Stimulated activated CD4-positive, alpha-beta T cell treated with anti-CD3 and anti-CD28 coated beads, Interleukin-15, amount 100 ng/mL, for 24 hours (primary cell): Measurements from ENCODE around the gene FYN.
"Not testable (repeated sequence)": the region's sequence is repeated elsewhere in the genome, so short reads cannot be mapped to it uniquely, and the experiment has no call there.

Source experiments
- DNase-seq: peaks from one replicate; pipeline ENCODE4 v3.0.0-alpha.2; 2020

Gene FYN

DNA sequence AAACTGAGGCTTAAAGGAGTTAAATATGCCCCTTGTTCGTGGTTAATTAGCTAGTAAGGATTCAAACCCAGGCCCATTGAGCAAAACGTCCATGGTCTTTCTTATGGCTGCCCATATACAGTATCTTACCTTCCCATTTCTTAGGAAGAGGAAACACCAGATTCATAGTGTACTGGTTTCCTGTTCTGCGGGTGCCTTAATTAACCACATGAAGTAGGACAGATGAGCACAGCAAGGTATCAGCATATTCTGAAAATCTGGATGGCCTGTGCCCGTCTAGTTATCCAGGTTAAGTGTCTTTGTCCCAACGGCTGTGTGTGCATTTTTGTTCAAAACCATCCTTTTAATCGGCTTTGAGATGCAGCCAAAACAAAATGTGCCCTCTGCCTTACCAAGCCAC is 174.1 kb downstream of the FYN start:
- no peak for DNase-seq

DNA sequence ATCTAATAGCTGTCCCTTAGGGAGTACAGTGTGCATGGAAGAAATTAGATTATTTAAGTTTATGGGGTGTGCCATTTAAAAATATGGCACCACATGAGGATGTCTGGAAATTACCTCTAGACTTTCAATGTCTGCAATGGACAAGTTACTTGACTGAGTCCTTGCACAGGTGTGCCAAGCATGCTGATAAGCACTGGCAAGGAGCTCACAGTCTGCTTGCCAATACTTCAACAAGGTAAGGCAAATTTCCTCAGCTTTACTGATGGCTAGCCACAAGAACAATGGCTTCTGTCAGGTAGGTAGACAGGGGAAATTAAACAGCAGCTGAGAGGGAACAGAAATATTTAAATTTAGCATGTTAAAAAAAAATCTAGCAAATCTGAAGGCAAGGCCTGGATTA is 176.4 kb downstream of the FYN start:
- no peak for DNase-seq

DNA sequence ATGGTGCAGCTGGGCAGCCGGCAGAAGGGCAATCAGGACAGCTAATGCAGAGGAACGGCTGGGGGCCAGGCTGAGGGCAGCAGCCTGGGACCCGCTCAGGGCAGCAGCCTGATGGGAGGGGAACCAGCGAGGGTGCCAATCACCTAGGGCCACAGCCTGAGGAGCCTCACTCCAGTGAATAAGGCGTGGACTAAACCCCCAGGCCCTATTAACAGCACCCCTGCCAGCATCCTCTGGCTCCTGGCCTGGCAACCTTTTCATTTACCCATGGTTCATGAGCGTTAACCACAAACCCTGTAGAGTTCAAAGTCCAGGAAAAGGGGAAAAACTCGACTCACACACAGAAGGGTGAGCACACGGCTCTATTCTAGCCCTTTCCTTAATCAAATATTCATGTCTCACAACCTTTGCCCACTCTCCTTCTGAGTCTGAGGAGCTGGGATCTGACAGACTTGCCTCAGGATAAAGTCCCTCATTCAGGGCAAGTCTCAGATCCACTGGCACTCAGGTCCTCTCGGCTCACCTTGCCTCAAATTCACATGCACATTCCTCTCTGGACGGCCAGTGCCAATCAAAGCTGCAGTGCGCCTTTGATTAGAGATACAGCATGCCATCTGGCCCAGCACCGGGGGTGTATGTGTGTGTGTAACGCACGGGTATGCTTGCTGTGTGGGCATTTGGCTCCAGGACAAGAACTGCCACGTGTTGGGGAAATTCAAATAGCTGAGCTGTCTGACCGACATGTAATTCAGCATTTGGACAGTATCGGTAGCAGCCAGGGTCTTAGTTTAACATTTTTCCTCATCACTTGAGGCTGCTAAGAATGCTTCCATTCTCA is 180.7 kb downstream of the FYN start:
- DNase-seq, result no peak

DNA sequence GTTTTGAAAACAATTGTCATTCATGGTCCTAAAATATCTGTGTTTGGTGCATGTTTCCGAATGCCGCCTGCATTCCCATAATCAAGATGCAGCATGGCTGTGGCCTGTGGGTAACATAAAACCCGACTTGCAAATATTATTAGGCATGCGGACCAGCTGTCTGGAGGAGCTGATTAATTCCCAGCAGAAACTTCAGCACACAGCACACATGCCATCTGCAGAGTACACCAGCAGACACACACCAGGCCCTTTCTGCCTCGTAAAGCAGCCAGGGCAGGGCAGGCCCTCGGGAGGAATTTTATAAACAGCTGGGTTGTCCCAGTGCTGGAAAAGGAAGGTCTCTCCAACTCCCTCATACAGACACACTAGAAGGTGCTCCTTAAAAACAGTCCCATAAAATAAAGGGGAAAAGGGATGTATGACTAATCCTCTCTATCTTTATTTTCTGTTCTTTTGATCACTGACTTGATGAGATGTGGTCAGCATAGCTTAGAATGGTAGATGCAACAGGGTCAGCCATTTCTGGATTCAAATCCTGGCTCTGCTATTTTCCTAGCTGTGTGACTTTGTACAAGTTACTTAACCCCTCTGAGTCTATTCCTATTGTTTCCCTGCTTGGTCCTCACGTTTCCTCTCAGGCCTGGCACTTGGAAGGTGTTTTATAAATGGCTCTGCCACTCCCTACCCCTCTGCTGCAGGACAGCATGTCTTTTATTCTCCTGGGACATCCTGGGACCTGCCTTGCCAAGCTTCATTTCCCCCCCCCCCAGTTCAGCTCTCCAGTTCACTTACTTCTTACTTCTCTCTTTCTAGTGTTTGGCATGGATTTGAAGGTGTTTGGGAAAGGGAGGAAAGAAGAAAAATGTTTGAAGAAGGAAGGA is 181.7 kb downstream of the FYN start:
- no peak for DNase-seq

DNA sequence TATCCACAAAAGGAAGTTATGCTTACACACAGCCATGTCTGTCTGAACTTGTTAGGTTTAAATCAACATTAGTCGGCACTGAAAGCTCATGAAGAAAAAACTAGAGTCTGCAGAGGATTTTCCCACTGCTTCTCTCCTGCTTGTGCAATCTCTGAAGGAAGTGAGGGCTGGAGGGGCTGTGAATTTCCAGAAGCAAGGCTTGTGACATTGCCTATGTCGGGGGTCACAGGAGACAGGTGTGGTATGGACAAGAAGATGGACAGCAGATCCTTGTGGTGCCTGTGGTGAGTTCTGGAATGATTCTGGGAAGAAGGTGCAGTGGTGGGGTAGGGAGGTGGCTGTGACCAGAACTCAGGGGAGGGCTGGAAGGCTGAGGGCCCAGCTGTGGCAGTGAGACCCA is 183.3 kb downstream of the FYN start:
- no peak for DNase-seq

DNA sequence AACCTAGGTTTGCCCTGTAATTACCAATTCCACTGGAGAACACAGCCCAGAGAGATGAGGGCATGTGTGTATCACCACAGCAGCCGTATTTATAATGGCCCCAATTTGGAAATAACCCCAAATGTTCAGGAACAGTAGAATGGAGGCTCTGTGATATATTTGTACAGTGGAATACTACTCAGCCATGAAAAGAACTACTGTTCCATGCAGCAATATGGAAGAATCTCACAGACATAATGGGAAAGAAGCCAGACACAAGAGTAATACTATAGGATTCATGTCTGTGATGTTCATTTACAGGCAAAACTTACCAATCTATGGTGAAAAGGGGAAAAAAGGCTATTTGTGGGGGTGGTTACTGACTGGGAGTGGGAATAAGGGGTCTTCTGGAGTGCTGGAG is 183.8 kb downstream of the FYN start:
- DNase-seq, result no peak

DNA sequence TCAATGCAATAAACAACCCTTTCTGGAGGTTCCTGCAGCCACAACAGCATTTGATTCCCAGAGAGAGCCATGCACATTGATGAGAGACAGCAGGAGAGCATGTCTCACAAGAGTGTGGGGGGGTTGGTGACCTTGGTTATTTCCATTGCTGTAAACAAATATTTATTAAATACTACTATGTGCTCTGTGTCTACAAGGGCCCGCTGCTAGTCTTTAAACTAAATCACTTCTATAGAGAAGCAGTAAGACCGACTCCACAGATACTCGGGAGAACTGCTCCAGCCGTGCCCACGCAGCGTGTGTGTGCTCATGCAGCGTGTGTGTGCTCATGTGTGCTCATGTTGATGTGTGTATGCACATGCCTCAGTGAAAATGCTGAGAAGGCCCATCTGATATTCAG is 184.9 kb downstream of the FYN start:
- no peak for DNase-seq

DNA sequence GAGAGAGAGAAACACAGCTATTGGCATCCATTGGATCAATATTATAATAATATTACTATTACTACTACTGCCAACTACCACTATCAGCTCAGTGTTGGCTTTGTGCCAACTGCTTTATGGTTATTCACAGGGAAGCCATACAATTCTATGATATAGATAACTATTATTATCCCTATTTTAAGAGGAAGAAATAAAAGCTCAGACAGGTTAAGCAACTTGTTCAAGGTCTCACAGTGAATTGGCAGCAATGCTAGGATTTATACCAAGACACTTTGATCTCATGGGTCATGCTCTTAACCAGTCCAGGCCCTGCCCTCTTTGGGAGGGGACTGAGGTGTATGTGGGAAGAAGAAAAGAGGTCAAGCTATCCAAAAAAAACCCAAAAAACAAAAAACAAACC is 185.6 kb downstream of the FYN start:
- DNase-seq, result no peak

DNA sequence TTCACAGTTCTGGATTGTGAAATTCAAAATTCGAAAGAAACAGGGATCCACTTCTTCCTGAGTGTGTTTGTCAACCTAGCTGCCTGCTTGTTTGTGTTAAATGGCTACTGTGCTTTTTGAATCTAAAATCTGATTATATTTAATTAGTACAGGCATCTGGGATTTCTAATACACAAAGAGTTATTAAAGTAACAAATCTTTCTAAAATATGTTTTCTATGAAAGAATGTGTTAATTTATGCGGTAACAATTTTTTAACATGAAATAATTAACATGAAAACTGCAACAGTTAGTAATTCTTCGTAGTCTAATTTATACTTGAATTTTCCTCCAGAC is 186.4 kb downstream of the FYN start:
- no peak for DNase-seq

DNA sequence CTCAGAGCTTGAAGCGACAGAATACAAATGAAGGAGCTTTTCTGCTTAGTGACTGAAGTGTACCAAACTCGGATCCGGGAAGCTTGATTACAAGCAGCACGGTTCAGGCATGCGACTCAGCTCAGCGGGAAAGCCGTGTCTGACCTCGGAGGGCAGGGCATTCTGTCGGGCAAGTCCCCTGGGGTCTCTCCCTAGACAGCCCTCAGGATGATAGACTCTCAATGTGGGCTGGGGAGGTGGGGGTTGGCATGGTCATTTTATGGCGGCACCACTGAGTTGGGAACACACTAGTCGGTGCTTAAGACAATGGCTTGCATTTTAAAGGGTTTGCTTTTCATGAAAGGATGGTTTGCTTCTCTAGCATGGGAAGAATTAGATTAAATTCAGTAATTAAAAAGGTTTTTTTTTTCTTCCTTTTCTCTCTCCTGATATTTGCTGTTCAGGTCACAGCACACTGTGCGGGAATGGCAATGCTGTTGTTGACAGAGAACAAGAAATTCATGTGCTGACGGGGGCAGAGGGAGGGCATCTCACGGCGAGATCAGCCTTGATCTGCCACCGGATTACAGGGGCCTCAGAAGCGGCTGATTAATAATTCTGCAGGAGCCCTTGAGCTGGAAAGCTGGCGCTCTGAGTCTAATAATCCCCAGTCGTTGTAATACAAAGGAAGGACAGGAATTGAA is 186.9 kb downstream of the FYN start:
- no peak for DNase-seq

DNA sequence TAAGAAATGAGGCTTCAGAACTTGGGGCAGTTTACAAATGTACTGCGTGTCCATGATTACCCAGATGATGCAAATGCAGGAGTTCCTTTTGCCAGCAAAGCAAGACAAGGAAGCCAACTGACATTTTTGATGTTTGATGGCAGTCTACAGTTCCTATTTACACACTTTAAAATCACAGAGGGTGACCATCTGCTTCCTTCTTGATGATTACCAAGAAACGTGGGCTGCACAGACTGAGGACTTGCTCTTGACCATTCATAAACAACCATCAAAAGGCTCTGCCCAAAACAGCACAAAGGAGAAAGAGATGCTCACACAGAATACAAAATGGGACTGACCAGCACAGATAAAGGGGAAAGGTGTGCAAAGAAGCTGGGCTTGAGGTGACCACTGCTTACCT is 187.7 kb downstream of the FYN start:
- no peak for DNase-seq

DNA sequence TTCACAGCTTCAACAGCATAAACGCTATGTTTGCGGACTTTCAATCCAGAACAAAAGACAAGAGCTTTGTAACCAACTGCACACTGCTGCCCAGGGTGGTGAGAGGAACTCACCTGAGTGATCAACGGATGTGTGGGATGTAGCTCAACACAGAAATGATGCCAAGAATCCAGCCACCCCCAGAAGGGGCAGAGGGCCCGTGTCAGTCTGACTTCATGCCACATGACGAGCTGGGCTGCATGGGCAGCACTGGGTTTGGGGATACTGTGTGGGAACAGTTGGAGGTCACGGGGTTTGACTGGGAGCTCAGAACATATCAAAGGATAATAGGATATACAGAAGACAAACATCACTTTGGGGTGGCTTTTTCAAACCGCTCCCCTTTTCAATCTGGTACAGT is 188.2 kb downstream of the FYN start:
- DNase-seq, result no peak

DNA sequence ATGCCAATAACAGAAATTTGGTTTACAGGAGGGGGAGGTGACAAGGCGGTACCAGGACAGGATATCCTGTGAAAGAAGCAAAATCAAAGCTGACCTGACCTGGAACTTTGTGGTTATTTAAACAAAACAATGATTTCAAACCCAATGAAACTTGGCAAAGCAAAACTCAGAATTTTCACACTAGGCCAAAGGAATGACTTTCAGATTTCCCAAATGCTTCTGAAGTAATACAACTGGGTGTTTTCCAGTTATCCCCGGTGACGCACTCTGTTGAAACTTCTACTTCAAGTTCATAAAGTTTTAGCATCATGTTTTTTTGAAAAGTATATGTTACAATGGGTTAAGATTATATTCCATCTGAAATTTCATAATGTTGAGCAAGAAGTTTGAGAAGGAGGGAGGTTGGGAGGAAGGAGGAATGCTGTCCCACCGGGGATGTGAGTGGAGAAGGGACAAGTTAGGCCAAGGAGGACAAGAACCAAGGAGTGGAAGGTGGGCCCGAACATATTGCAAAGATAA is 189.4 kb downstream of the FYN start:
- no peak for DNase-seq

DNA sequence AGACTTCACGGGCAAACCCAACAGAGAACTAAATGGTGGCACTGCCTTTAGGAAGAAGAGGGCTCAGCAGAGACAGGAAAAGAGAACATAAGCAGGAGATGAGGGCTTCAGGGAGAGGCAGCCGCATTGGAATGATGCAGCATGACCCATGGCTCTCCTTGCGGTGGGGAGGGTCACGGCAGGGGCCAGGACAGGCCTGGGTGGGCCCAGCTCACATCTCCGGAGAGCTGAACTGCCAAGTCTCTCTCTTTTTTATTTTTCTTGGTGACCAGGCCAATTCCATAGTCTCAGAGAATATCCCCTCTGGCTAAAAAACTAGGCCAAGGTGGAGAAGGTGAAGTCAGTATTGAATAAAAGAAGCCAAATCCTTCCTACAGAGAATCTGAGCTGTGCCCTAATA is 190.1 kb downstream of the FYN start:
- no peak for DNase-seq

DNA sequence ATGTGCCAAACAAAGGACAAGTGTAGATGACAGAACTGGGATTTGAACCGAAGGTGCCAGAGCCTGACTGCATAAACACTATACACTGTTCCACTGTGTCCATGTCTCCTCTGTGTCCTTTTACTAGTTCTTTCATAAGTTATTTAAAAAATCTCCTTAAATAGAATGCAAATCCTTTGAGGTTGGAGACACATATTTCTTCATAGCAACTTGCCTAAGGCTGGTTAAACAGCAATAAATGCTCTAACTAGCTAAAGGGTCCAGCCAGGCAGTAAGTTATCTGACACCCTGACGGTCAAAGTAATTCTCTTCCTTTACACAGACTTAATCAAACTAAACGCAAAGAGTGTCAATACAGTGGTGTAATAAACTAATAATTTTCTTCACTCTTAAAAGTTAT is 191.4 kb downstream of the FYN start:
- DNase-seq, result no peak

DNA sequence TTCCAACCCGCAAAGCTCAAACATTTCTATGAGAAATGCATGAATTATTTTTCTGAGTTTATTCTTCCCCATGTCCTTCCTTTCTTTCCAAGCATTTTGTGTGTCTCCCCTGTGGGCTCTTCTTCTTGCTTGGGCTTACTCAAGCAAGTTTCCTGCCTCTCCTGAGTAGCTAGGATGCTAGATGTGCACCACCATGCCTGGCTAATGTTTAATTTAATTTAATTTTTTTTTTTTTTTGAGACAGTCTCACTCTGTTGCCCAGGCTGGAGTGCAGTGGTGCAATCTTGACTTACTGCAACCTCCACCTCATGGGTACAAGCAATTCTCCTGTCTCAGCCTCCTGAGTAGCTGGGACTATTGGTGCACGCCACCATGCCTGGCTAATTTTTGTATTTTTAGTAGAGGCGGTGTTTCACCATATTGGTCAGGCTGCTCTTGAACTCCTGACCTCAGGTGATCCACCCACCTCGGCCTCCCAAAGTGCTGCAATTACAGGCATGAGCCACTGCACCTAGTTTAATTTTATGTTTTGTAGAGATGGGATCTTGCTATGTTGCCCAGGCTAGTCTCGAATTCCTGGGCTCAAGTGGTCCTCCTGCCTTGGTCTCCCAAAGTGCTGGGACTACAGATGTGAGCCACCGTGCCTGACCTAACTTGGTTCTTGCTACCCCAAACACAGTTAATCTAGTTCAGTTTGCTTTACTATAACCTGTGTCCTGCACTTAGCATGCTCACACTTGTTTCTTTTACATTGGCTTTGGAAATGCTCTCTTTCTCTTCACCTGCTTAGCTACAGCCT is 192.2 kb downstream of the FYN start:
- not testable (repeated sequence) for DNase-seq

DNA sequence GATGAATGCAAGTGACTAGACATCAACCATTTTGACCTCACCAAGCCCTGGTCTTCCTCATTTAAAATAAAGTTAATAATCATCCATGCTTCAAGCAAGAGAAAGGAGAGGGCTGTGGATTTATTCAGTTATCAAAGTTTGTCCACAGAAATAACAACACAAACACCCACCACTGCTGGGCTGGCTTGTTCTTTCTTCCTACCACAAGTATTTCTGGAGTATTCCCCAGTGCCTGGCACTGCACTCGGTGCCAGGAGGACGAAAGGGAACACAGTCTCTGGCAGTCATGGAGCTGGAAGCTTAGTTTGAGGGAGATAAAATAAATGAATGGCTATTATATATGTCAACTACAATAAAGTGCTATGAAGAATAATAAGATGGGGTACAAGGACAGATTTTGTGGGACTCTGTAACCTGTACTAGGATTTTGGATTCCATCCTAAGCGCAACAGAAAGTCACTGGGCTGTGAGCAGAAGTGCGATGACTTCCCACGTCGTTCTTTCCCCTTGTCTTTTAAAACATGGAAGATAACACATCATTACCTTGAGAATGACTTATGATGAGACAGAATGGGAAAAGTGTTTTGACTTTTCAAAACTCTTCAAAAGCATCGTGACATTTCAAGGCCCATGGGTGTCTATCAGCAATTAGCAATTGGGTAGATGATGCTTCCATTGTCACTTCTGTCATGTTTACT is 193.1 kb downstream of the FYN start:
- no peak for DNase-seq

DNA sequence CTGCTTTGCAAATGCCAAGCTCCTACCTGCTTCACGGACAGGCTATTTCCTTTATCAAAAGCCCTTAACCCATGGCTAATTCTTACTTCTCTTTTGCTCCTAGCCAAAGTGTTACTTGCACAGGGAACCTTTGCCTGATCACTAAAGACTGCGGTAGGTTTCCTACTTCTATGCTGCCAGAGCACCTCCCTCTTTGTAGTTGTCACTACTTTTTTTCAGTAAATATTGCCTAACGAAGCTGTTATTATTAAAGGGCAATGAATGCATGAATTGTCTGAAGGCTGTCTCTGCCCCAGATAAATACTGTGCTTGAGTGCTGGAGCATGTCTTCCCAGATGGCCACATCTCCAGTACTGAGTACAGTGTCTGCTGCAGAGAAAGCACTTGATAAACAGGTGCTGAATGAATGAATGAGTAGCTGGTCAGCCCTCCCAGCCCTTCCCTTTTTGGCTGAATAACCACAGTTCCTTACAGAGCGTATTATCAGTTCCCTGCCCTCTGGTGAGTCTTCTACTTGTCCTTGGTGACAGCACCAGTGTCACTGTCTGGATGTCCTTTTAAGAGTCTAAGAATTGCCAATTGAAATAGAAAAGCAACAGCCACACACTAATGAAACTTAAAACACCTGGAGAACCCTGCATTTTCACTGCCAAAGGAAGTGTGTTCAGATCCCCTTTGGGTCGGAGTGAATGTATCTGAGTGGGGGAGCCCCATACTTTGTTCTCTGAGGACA is 194.0 kb downstream of the FYN start:
- no peak for DNase-seq

DNA sequence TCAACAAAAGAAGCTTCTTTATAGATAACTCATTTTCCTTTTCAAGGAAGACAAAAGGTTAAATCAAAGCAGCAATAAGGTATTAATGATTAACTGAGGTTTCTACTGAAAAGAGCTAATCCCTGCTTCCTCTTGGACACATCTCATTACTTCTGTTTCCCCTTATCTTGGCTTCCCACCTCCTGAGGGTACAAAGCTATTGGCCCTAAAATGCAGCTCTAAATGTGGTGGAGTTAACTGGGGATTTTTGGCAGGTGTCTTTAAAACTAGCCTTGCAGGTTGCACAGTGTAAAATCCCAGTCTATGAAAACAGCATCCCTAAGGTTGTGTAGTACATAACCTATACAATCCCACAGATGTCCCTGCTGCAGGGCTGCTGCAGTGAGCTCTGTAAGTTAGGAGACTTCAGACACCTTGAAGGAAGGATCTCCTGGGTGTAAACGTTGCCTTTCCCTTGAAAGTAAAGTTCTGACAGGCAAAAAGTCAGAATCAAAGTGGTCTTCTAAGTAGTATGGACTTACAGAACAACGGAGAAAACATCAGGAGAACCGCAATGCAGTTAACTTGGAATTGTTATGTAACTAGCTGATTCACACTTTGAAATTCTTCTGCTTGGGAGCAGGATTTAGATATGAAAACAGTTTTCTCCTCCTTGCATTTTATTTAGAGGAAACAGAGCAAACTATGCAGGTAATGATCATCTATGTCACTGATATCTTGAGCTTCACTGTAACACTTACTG is 195.8 kb downstream of the FYN start:
- no peak for DNase-seq

DNA sequence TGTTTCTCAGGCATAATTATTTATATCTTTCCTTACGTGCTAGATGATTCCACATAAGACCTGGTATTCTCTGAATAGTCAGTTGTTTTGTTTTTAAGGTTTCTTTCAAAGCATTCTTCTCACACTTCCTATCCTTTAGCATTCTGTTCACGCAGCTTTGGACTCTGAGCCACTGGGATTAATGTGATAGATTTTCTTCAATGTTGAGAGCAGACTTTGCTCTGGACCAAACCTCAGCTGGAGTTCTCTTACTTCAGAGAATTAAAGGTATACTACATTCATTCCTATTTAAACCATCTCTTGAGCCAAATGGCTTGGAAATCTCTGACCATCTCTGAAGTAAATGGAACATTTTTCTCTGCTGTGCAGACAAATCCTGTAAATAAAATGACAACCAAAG is 196.9 kb downstream of the FYN start:
- DNase-seq, result no peak

DNA sequence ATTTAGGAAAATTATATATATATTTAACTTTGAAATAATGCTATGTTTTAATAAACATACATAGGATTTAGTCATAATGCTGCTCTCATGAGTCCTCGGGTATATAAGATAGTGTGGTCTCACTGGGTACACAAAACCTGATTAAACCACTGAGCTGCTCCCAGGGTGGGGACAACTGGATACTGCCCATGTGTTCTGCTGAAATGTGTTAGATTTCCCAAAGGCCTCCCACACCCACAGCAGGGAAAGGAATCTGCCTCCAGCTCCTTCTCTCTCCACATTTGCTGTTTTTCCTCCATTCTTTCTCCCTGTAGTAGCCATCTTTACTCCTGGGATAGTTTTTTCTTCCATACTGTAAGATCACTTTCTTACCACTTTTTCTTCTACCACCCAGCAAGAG is 198.4 kb downstream of the FYN start:
- no peak for DNase-seq
